HG02759 (cell line): Measurements from ENCODE around the gene FMN2.
"Not testable (repeated sequence)": the region's sequence is repeated elsewhere in the genome, so short reads cannot be mapped to it uniquely, and the experiment has no call there.

Source experiments
- ATAC-seq: cut with Tn5 transposase; IDR thresholded peaks from one replicate; pipeline ENCODE4 v1.9.1; 2021; ENCODE audit warnings: mild to moderate bottlenecking, moderate library complexity; ENCODE audit not compliant: unreplicated experiment

FMN2 gene

GRCh38 chr1:240409615-240410014 is 317.9 kb downstream of the FMN2 start:
- ATAC-seq: no peak

DNA sequence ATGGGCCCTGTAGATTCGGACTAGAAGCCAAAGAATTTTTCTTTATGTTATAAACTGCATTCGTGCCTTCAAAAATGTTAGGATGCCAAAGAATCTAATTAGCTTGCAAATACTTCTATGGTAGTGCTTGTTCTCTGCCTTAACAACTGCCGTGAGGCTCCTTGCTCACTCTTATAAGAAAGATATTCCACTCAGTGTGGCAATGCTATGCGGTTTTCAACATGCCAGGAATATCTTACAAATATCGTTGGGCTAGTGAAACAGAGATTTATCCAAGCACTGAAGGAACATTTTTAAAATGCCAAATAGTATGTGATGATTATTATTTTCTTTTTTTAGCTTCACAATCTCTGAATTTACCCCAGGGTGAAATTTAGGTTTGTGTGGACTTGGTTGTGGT is 322.0 kb downstream of the FMN2 start:
- no peak for ATAC-seq

DNA sequence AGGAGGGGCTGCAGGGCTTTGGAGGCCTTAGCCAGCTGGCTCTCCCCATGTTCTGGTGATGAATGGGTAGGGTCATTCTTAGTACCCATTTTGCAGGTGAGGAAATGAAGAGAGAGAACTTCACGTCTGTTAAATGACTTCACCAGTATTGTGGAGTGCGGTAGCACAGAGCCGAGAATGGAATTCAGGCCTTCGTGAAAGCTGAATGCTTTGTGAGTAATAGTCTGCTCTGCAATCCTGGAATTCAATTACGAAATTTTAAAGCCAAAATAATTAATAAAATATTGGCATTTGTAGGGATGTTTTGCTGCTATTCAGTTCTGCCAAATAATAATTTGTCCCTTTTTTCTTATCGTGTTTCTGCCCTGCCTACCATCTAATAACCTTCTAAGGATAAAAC is 322.6 kb downstream of the FMN2 start:
- ATAC-seq: no peak

DNA sequence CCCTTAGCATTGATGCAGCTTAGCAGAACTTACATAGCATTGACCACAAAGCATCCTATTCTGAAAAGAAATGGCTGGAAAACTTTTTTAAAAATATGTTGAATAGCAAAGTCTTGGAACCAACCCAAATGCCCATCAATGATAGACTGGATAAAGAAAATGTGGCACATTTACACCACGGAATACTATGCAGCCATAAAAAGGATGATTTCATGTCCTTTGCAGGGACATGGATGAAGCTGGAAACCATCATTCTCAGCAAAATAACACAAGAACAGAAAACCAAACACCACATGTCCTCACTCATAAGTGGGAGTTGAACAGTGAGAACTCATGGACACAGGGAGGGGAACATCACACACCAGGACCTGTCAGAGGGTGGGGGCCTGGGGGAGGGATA is 323.3 kb downstream of the FMN2 start:
- ATAC-seq: not testable (repeated sequence)

DNA sequence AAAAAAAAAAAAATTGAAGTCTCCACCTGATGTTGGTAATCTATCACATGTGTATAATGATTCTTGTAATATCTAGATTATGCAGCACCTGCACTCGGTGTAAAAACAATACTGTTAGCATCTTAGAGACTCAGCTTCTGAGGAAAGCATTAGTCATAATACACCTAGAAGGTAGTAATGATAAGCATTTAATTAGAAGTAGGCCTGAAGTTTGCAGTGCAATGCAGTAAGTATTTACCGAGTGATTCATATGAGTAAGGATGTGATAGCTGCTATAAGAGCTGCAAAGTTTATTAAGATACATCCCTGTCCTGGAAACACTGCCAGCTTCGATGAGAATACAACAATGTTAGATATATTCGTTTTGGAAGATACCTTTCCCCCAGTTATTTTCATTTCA is 323.8 kb downstream of the FMN2 start:
- ATAC-seq: no peak

- ATAC-seq: no peak
These were observed 325.6 kb downstream of the FMN2 start for GRCh38 chr1:240417317-240417716.

DNA sequence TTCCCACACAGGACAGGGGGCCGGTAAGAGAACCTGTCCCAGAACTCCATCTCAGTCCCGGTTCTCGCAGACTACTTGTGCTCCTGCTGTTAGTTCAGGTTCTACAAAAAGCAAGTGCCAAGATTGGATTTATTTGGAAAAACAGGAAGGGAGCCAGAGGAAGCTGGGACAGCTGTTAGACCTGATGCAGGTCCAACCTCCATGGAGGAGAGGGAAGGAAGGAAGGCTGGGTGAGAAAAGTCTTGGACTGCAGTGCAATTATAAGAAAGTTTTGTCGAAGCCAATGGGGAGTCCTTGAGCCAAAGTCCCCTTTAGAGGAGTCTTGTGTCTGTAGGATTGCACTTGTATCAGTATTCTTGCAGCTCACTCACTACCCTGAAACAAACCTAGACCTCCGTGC is 329.1 kb downstream of the FMN2 start:
- no peak for ATAC-seq

DNA sequence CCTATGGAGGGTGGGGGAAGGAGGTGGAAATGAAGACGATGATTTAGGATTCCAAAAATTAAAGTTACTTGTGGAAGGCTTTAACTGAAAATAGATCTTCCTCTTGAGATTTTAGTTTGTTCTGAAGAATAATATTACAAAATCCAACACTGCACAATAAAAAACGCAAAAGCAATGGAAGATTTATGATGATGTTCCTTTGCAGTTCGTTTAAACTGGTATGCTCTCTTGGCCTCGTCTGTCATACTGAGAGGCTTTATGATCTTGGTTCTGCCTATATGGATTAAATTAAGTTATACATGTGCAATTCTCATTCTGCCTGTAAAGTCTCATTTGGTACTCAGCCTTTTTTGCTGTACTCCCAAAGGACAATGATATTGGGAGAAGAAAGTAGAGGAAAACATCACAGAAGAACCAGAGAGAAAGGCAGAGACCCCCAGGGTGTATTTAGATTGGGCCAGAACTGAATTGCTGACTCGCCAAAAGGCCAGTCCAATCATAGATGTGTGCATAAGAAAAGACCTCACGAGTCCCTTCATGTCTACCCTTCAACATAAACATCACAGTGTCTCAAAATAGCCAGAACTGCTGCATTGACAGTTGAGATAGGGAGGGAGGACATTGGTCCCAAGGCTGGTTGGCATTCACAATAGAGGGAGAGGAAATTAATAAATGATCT is 331.7 kb downstream of the FMN2 start:
- no peak for ATAC-seq

DNA sequence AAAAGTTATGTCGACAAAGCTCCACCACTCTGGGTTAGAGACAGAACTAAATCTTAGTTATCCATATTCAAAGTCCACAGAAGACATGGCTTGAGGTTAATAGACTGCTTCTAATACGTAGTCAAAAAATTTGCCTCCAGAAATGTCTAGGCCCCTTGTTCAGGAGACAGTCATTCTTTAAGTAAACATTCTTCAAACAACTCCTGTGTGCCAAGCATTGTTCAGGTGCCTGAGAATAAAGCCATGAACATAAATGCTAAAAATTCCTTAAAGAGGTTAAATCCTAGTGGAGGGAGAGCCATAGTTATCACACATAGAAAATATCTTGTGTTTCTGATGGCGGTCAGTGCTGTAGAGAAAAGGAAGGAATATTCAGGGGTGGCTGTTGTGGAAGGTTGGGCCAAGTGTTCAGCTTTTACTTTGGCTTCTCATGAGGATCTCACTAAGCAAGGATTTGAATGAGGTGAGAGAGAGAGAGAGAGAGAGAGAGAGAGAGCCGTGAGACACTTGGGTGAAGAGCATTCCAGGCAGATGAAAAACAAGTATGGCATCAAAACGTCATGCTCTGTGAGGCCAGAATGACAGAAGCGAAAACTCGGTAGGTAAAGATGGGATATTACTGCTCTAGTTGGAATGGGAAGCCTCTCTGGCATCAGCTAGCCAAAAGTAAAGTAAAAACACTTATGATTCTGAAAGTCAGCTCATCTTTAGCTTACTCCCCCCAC is 333.2 kb downstream of the FMN2 start:
- ATAC-seq: no peak

DNA sequence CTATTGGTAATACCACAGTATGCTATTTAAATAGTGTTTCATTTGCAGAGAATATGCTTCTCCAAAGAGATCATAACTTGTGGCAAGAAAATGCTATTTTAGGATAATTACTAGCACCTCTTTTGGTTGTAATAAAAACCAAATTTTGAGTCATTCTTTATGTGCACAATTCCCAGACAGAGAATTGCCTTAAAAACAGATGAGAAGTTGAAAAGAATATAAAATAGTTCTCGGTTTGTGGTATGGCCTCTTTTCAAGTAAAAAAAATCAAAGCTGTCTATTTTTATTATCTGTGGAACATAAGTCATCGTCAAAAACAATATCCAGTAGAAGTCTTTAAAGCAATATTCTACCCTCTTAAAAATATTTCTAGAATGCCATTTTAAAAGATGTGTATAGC is 334.4 kb downstream of the FMN2 start:
- ATAC-seq: no peak

- no peak for ATAC-seq
These were observed 344.4 kb downstream of the FMN2 start for GRCh38 chr1:240435996-240436566.

DNA sequence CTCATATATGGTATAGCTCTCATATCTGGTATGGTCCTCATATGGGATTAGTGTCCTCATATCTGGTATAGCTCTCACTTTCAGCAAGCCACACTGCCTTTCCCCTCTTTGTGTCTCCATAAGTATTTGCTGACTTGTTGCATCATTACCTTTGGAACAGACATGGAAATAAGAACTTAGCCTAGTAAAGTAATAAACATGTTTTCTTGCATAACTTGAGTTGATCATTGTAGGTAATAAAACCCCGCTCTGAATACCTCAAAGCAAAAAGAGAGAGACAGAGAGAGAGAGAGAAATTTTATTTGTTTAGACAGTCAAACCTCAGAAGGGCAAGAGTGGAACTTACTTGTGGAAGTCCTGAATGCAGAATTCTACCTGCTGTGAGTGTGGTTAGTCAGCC is 350.0 kb downstream of the FMN2 start:
- no peak for ATAC-seq

DNA sequence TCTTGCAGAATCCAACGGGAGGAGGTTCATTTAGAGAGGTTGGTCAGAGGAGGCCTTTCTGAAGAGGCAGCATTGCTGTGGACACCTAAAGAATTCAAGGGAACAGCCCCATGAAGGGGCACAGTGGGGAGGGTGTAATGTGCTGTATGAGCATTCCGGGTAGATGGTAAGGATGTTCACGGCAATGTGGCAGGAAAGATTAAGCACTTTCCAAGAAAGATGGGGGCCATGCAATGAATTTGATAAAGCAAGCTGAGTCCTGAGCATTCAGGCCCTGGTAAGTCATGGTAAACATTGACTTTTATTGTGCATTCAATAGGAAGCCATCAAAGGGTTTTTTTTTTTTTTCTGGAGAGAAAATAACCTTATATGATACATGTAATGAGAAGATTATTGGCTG is 353.7 kb downstream of the FMN2 start:
- ATAC-seq: no peak

- ATAC-seq: no peak
These were observed 363.6 kb downstream of the FMN2 start for GRCh38 chr1:240455228-240455821.

GRCh38 chr1:240457203-240457602 is 365.5 kb downstream of the FMN2 start:
- no peak for ATAC-seq

DNA sequence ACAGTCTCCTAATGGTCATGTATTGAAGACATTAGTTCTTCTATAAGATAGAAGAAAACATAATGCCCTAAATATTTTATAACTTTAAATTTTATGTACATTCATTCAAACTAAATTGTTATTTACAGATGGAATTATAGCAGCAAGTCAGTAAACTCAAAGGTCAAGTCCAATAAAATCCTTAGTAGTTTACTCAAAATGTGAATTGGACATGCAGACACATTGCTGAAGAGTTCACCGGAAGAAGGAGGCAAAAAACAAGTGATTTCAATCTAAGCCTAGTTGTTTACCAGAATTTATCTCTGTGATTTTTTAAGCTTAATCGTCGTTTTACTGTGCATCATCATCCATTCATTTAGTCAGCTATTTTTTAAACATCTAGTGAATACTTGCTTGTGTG is 370.6 kb downstream of the FMN2 start:
- no peak for ATAC-seq

- ATAC-seq: no peak
These were observed 371.2 kb downstream of the FMN2 start for GRCh38 chr1:240462766-240463395.

DNA sequence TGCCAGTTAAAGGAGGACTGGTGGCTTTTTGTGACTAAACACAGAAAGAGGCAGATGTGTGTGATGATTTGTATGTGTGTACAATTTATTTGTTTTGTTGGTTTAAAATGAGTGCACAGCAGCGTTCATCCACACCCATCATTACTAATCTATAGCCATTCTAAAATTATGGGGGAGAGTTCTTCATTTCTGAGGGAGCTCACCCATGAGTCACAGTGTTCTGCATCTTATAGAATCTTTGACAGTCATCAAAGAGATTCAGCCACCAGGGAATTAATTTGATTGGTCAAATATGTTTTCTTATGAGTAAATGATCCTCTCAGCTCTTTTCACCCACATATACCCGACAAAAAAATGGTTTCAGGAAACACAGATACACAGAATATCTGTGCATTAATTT is 372.4 kb downstream of the FMN2 start:
- no peak for ATAC-seq

DNA sequence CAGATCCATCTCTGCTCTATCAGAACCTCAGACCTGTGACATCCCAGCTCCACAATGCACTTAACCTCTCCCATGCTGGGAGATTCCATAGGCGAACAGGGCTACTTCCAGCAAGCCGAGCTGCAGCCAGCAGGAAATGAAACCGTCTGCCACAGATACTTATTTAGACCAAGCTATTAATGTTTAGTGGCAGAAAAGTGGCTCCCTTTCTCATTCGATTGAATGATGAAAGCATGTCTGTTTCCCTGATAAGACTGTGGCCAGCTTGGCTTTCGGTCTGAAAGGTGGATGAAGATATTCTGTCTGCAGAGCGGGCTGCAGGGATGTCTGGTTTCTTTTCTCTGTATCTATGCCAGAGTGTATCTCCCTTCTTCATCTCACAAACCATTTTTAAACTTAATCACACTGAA is 373.9 kb downstream of the FMN2 start:
- ATAC-seq: no peak

- no peak for ATAC-seq
These were observed 374.8 kb downstream of the FMN2 start for GRCh38 chr1:240466509-240466908.

DNA sequence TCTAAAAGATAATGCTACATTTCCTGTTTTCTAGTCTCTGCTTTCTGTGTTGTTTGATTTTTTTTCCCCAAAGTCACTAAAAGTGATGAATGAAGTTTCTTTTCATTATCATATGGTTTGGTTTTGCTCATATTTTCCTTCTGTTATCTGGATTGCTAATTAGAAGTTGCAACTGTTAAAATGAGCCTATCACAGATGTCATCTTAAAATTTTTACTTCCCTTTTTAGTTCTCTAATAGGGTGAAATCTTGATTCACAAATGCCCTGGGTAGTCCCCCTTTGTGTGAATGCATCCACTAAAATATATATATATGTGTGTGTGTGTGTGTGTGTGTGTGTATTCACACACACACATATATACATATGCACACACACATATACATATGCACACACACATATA is 376.2 kb downstream of the FMN2 start:
- no peak for ATAC-seq

DNA sequence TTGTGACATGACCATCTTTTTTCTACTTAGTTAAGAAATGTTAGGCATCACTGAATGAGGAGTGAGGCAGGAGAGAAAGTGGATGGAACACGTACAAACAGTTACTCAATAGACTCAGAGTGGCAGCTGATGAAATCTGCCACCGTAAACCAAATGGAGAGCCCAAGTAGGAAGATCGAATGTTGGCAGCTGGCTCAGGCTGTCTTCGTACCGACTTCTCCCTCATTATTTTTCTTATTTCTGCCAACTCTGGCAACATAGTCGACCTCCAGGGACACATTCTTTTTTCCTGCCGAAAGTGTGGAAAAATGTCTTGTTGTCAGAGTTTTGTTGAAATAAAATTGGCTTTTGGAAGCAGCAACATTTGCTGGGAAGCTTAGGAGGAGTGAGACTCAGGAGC is 377.0 kb downstream of the FMN2 start:
- ATAC-seq: no peak
